Measurements from ENCODE around the gene LRCH3. TPM values are rescaled to one million over a fixed set of nuclear protein-coding genes. Genes with fewer than 3 reads are reported as not detected.

LRCH3 gene
- total RNA-seq, 1 donor from 2014 or later: 42.1 TPM

DNA sequence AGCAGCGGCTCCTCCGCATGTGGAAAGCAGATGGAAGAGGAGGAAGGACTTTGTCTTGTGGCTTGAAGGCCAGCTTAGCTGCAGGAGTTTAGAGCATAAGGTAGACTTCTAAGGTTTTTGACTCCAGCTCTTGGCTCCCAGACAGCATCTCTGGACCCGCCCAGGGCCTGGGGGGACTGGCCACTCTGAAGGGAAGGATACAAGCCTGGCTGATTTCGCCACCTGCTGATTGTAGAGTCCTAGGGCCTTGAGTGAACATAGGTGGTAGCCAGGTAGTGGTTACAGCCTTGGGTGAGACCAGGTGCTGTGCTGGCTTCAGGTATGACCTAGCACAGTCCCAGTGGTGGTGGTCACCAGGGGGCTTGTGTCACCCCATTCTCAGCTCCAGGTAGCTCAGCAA, 110.6 kb downstream of the LRCH3 start:
- no peak for FAIRE-seq
- Mint-ChIP-seq H3K36me3 (ENCODE audit: low read depth, unreplicated experiment) (no peaks in the 10 kb centered on the region), H3K27ac (ENCODE audit: unreplicated experiment) (no peak overlapping the region)

DNA sequence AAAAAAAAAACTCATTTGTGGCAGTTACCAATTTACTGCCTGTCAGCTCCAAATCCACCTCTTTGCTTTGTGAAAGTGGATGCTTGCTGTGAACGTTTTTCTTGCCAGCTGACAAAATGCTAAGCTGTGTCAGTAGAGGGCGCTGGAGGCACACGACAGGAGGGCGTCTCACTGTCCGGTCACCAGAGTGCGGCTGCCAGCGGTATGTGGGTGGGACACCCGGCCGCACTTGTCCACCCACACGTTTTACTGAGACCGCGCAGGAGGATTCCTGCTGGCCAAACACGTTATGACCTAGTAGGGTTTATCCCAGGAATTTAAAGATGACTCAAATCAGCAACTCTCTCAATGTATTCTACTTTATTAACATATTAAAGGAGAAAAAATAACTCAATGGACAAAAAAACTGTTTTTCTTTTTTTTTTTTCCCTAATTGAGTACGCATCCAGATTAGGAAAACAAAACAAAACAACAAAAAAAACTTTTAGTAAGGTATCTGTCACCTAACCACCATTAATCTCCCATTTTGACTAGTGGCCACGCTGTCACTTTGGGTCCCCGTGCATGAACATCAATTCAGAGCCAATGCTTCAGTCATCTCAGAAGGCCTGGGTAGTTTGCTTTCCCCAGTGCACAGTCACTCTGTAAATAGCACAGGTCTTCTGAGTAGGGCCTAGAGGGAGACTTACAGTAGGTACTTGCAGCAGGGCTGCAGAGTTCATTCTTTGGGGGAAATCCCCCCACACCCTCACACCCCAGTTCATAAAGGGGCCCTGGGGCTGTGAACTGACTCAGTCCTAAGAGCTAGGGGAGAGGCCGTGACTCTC, 115.2 kb downstream of the LRCH3 start:
- H3K9me3 ChIP-seq (ENCODE audit: insufficient read depth, low read depth, low read length): no peaks in the 10 kb centered on the region
- H3K27ac Mint-ChIP-seq (ENCODE audit: unreplicated experiment): peak overlapping the region; percentile 58
- TF ChIP-seq, protein P1, sequence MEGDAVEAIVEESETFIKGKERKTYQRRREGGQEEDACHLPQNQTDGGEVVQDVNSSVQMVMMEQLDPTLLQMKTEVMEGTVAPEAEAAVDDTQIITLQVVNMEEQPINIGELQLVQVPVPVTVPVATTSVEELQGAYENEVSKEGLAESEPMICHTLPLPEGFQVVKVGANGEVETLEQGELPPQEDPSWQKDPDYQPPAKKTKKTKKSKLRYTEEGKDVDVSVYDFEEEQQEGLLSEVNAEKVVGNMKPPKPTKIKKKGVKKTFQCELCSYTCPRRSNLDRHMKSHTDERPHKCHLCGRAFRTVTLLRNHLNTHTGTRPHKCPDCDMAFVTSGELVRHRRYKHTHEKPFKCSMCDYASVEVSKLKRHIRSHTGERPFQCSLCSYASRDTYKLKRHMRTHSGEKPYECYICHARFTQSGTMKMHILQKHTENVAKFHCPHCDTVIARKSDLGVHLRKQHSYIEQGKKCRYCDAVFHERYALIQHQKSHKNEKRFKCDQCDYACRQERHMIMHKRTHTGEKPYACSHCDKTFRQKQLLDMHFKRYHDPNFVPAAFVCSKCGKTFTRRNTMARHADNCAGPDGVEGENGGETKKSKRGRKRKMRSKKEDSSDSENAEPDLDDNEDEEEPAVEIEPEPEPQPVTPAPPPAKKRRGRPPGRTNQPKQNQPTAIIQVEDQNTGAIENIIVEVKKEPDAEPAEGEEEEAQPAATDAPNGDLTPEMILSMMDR (IDR thresholded peaks at IDR 0.05; ENCODE audit: insufficient read depth, low read depth, low read length): peak; percentile 92
- no peak for TF ChIP-seq EZH2 (IDR thresholded peaks at IDR 0.05; ENCODE audit: insufficient read depth, low read length)
- H2AFZ ChIP-seq (ENCODE audit: low read depth, low read length): no peak overlapping the region
- H3K4me2 ChIP-seq (ENCODE audit: low read length): peak overlapping the region; percentile 29
- H3K27me3 ChIP-seq (ENCODE audit: insufficient read depth, low read length): no peaks in the 10 kb centered on the region
- FAIRE-seq: no peak
- H3K79me2 ChIP-seq (ENCODE audit: insufficient read depth, low read length): no peaks in the 10 kb centered on the region
- no peak overlapping the region for H3K4me3 Mint-ChIP-seq (ENCODE audit: unreplicated experiment)
- no peaks in the 10 kb centered on the region for H3K36me3 ChIP-seq (ENCODE audit: insufficient read depth, low read length)
- H3K27ac ChIP-seq (ENCODE audit: low read depth, low read length): no peak overlapping the region
- H3K9ac ChIP-seq (ENCODE audit: low read length): peak overlapping the region; percentile 12
- H3K27me3 Mint-ChIP-seq (ENCODE audit: low read depth, unreplicated experiment): no peaks in the 10 kb centered on the region
- peak; percentile 93 for DNase-seq (ENCODE audit: low read depth)
- peaks cover 16% of the 10 kb centered on the region for H3K4me1 ChIP-seq (ENCODE audit: insufficient read depth, low read length)
- peaks cover 4% of the 10 kb centered on the region for H3K9me3 Mint-ChIP-seq (ENCODE audit: unreplicated experiment)
- peaks cover 7% of the 10 kb centered on the region for H4K20me1 ChIP-seq (ENCODE audit: insufficient read depth, low read length)
- H3K36me3 Mint-ChIP-seq (ENCODE audit: low read depth, unreplicated experiment): no peaks in the 10 kb centered on the region
- H3K4me3 ChIP-seq (ENCODE audit: insufficient read depth, low read depth, low read length): no peak overlapping the region
- peaks cover 7% of the 10 kb centered on the region for H3K4me1 Mint-ChIP-seq (ENCODE audit: low read depth, unreplicated experiment)

More for the DNA sequence above, 110.6 kb downstream of the LRCH3 start:
- Mint-ChIP-seq H3K27me3 (ENCODE audit: low read depth, unreplicated experiment) (no peaks in the 10 kb centered on the region), H3K4me1 (ENCODE audit: low read depth, unreplicated experiment) (peaks cover 6% of the 10 kb centered on the region), H3K9me3 (ENCODE audit: unreplicated experiment) (peaks cover 4% of the 10 kb centered on the region), H3K4me3 (ENCODE audit: unreplicated experiment) (no peak overlapping the region)
- no peak overlapping the region for H3K4me2 ChIP-seq (ENCODE audit: low read length)
- H3K4me1 ChIP-seq (ENCODE audit: insufficient read depth, low read length): peaks cover 9% of the 10 kb centered on the region
- no peaks in the 10 kb centered on the region for H3K9me3 ChIP-seq (ENCODE audit: insufficient read depth, low read depth, low read length)
- DNase-seq (ENCODE audit: low read depth): no peak
- peaks cover 3% of the 10 kb centered on the region for H4K20me1 ChIP-seq (ENCODE audit: insufficient read depth, low read length)
- H3K4me3 ChIP-seq (ENCODE audit: insufficient read depth, low read depth, low read length): no peak overlapping the region
- H3K27me3 ChIP-seq (ENCODE audit: insufficient read depth, low read length): no peaks in the 10 kb centered on the region
- H2AFZ ChIP-seq (ENCODE audit: low read depth, low read length): no peak overlapping the region
- no peak overlapping the region for H3K9ac ChIP-seq (ENCODE audit: low read length)
- no peaks in the 10 kb centered on the region for H3K36me3 ChIP-seq (ENCODE audit: insufficient read depth, low read length)
- no peaks in the 10 kb centered on the region for H3K79me2 ChIP-seq (ENCODE audit: insufficient read depth, low read length)
- no peak for TF ChIP-seq EZH2 (IDR thresholded peaks at IDR 0.05; ENCODE audit: insufficient read depth, low read length)
- TF ChIP-seq, protein P1 (IDR thresholded peaks at IDR 0.05; ENCODE audit: insufficient read depth, low read depth, low read length): no peak
- no peak overlapping the region for H3K27ac ChIP-seq (ENCODE audit: low read depth, low read length)

DNA sequence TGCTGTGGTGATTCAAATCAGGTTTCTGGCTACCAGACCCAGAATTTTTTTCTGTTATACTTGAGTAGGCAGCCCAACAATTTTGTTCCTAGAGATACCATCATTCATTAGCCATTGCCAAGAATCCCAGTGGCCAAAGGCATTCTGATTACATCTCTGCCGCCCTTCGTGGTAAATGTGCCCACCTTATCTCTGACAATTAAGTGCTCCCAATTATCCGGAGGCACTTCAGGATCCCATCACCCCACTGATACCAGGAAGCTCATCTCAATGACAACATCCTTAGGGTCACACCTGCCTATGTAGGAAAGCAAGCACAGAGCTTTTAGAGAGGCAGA, 115.8 kb downstream of the LRCH3 start:
- Histone ChIP-seq H3K79me2 (ENCODE audit: insufficient read depth, low read length) (no peaks in the 10 kb centered on the region), H2AFZ (ENCODE audit: low read depth, low read length) (no peak overlapping the region), H3K9me3 (ENCODE audit: insufficient read depth, low read depth, low read length) (no peaks in the 10 kb centered on the region), H3K4me1 (ENCODE audit: insufficient read depth, low read length) (peaks cover 16% of the 10 kb centered on the region), H4K20me1 (ENCODE audit: insufficient read depth, low read length) (peaks cover 7% of the 10 kb centered on the region), H3K27ac (ENCODE audit: low read depth, low read length) (no peak overlapping the region), H3K36me3 (ENCODE audit: insufficient read depth, low read length) (no peaks in the 10 kb centered on the region), H3K27me3 (ENCODE audit: insufficient read depth, low read length) (no peaks in the 10 kb centered on the region), H3K9ac (ENCODE audit: low read length) (peak overlapping the region; percentile 12), H3K4me2 (ENCODE audit: low read length) (peak overlapping the region; percentile 29), H3K4me3 (ENCODE audit: insufficient read depth, low read depth, low read length) (no peak overlapping the region)
- Mint-ChIP-seq H3K27me3 (ENCODE audit: low read depth, unreplicated experiment) (no peaks in the 10 kb centered on the region), H3K4me3 (ENCODE audit: unreplicated experiment) (no peak overlapping the region), H3K36me3 (ENCODE audit: low read depth, unreplicated experiment) (no peaks in the 10 kb centered on the region), H3K4me1 (ENCODE audit: low read depth, unreplicated experiment) (peaks cover 7% of the 10 kb centered on the region), H3K9me3 (ENCODE audit: unreplicated experiment) (peaks cover 2% of the 10 kb centered on the region), H3K27ac (ENCODE audit: unreplicated experiment) (no peak overlapping the region)
- DNase-seq (ENCODE audit: low read depth) (no peak), FAIRE-seq (no peak)
- TF ChIP-seq, protein P1 (IDR thresholded peaks at IDR 0.05; ENCODE audit: insufficient read depth, low read depth, low read length): no peak
- TF ChIP-seq EZH2 (IDR thresholded peaks at IDR 0.05; ENCODE audit: insufficient read depth, low read length): no peak
